Suprapubic skin (tissue), 4 donors: ENCODE measurements around the gene FLAD1.

Experiments
- CTCF ChIP-seq, 2 donors: fragments of 200-600 bp in 1 of 2; fragments of 450-650 bp in 1 of 2; sonication (generic) in 1 of 2; IDR thresholded peaks; one replicate each; pipeline ENCODE4 v1.5.1; 2016 to 2019; ENCODE audit warnings: antibody characterized with exemption in 2 of 2, mild to moderate bottlenecking in 1 of 2, moderate library complexity in 1 of 2
- EP300 ChIP-seq: sonication (generic); formaldehyde crosslinking; IDR thresholded peaks from one replicate; pipeline ENCODE4 v1.6.1; 2017; ENCODE audit warnings: antibody characterized with exemption
- POLR2A ChIP-seq, 2 donors: fragments of 450-650 bp; IDR thresholded peaks; one replicate each; pipeline ENCODE4 v1.6.1; 2017; ENCODE audit warnings: antibody characterized with exemption in 2 of 2, mild to moderate bottlenecking in 2 of 2, moderate library complexity in 2 of 2
- POLR2AphosphoS5 ChIP-seq, 3 donors: sonication (generic); formaldehyde crosslinking; IDR thresholded peaks; one replicate each; pipeline ENCODE4 v1.6.1; 2017; ENCODE audit warnings: antibody characterized with exemption in 3 of 3

- TF ChIP-seq CTCF (IDR thresholded peaks at IDR 0.05) = no peak
- TF ChIP-seq POLR2A (IDR thresholded peaks at IDR 0.05) = no peak
- TF ChIP-seq EP300 = no peak
- TF ChIP-seq POLR2AphosphoS5 (IDR thresholded peaks at IDR 0.05) = no peak
These were observed 43.4 kb downstream of the FLAD1 start for GRCh38 chr1:155026588-155026987.
